Endothelial cell of umbilical vein (primary cell): ENCODE measurements around the gene JAM2. TPM values are rescaled to one million over a fixed set of nuclear protein-coding genes. Genes with fewer than 3 reads are reported as not detected.

Experiments used
- BruUV-seq: library from RNA; stranded (reverse); fragments of 400-500 nt; replicated peaks from 2 replicates; lab custom pipeline; 2021; lab: Mats Ljungman, UMichigan
- CTCF ChIA-PET: fragments of 300-600, 350-600 bp; sonication (Branson Sonifier 250); formaldehyde crosslinking; loops from one replicate; lab custom pipeline; 2021; ENCODE audit warnings: antibody characterized with exemption, inconsistent platforms; lab: Charles Lee
- POLR2A ChIA-PET: fragments of 300-600, 350-600 bp; sonication (Branson Sonifier 250); formaldehyde crosslinking; loops from one replicate; lab custom pipeline; 2021; ENCODE audit warnings: antibody characterized with exemption, inconsistent platforms; lab: Charles Lee
- DNase-seq: peaks from one replicate; pipeline ENCODE4 v3.0.0-alpha.2; 2011; ENCODE audit warnings: low read depth, low spot score
- FAIRE-seq: peaks from 2 replicates; lab custom pipeline; 2011; peaks lifted over from hg19 to GRCh38; lab: Jason Lieb, UNC
- H2AFZ ChIP-seq: 2 replicates; pipeline ENCODE4 v1.6.0; 2012; ENCODE audit warnings: low read depth, low read length, control low read depth, inconsistent platforms
- H3K27ac ChIP-seq: 2 replicates; pipeline ENCODE4 v1.5.1; 2011; ENCODE audit warnings: low read depth, mild to moderate bottlenecking, control low read depth, low read length, moderate library complexity; ENCODE audit not compliant: insufficient read depth
- H3K27me3 ChIP-seq, 2 experiments: 2 replicates each; pipeline versions ENCODE4 v1.6.0 to v1.6.1; 2011; ENCODE audit warnings: low read length in 2 of 2, mixed read lengths in 1 of 2; ENCODE audit not compliant: control insufficient read depth in 2 of 2, insufficient read depth in 2 of 2
- H3K36me3 ChIP-seq, 2 experiments: 2 replicates in 1 of 2; 3 replicates in 1 of 2; pipeline ENCODE4 v1.5.1; 2011; ENCODE audit warnings: low read length in 2 of 2, mild to moderate bottlenecking in 1 of 2, moderate library complexity in 1 of 2; ENCODE audit not compliant: control insufficient read depth in 2 of 2, insufficient read depth in 2 of 2; ENCODE audit errors: extremely low read depth in 1 of 2
- H3K4me1 ChIP-seq: 3 replicates; pipeline ENCODE4 v1.5.1; 2011; ENCODE audit warnings: mild to moderate bottlenecking, low read length; ENCODE audit not compliant: control insufficient read depth, insufficient read depth; ENCODE audit errors: extremely low read depth
- H3K4me2 ChIP-seq: 2 replicates; pipeline ENCODE4 v1.6.1; 2011; ENCODE audit warnings: low read length, control low read depth, mixed read lengths; ENCODE audit not compliant: insufficient read depth
- H3K4me3 ChIP-seq, 3 experiments: fragments of 200-600 bp in 1 of 3; sonication (generic), shearing (Covaris generic) in 1 of 3; replicated peaks in 1 of 3; 2 replicates each; pipeline ENCODE4 v1.5.1; 2011 to 2016; ENCODE audit warnings: control low read depth in 3 of 3, low read length in 3 of 3, mild to moderate bottlenecking in 2 of 3, inconsistent platforms in 1 of 3, low read depth in 1 of 3, moderate library complexity in 1 of 3; ENCODE audit not compliant: insufficient read depth in 1 of 3
- H3K79me2 ChIP-seq: 2 replicates; pipeline ENCODE4 v1.6.0; 2012; ENCODE audit warnings: low read length, inconsistent platforms; ENCODE audit not compliant: control insufficient read depth, insufficient read depth
- H3K9ac ChIP-seq: replicated peaks from 2 replicates; pipeline ENCODE3; 2011; ENCODE audit warnings: low read length, control low read depth; ENCODE audit not compliant: insufficient read depth; ENCODE audit errors: extremely low read depth
- H3K9me1 ChIP-seq: replicated peaks from 3 replicates; pipeline ENCODE4 v1.6.0; 2011; ENCODE audit warnings: mild to moderate bottlenecking, low read length; ENCODE audit not compliant: control insufficient read depth, insufficient read depth; ENCODE audit errors: extremely low read depth
- H3K9me3 ChIP-seq: replicated peaks from 2 replicates; pipeline ENCODE4 v1.5.1; 2012; ENCODE audit warnings: low read length, inconsistent platforms; ENCODE audit not compliant: control insufficient read depth, insufficient read depth
- H4K20me1 ChIP-seq: replicated peaks from 2 replicates; pipeline ENCODE3; 2011; ENCODE audit warnings: mild to moderate bottlenecking, low read length; ENCODE audit not compliant: control insufficient read depth, insufficient read depth; ENCODE audit errors: extremely low read depth
- EZH2 ChIP-seq: IDR thresholded peaks from 2 replicates; pipeline ENCODE4 v1.6.1; 2012; ENCODE audit warnings: borderline replicate concordance, low read depth, mild to moderate bottlenecking, moderate library complexity, low read length, inconsistent platforms; ENCODE audit not compliant: severe bottlenecking
- FOS ChIP-seq: IDR thresholded peaks from 2 replicates; pipeline ENCODE4 v1.6.1; 2011; ENCODE audit warnings: mild to moderate bottlenecking, low read length, moderate library complexity, borderline replicate concordance; ENCODE audit not compliant: insufficient read depth
- GATA2 ChIP-seq: IDR thresholded peaks from 2 replicates; pipeline ENCODE4 v1.7.0; 2011; ENCODE audit warnings: low read depth, mild to moderate bottlenecking, moderate library complexity, mixed read lengths, low read length; ENCODE audit not compliant: insufficient read length, insufficient read depth
- JUN ChIP-seq: IDR thresholded peaks from 2 replicates; pipeline ENCODE4 v1.6.1; 2011; ENCODE audit warnings: borderline replicate concordance, low read depth; ENCODE audit not compliant: insufficient read length, insufficient read depth
- MYC ChIP-seq: IDR thresholded peaks from one replicate; pipeline ENCODE4 v1.6.1; 2011; ENCODE audit warnings: mild to moderate bottlenecking, low read depth, low read length
- POLR2A ChIP-seq: IDR thresholded peaks from 2 replicates; pipeline ENCODE4 v1.6.1; 2012; ENCODE audit warnings: low read depth, mild to moderate bottlenecking, control low read depth, low read length
- POLR2AphosphoS5 ChIP-seq: IDR thresholded peaks from 2 replicates; pipeline ENCODE4 v1.6.1; 2012; ENCODE audit warnings: low read depth, mild to moderate bottlenecking, control low read depth, low read length, moderate library complexity; ENCODE audit not compliant: insufficient read depth
- dilution Hi-C: fragments of 300-500 bp; cut with MboI; formaldehyde crosslinking; loops from one replicate; pipeline ENCODE4 v1.15.0; 2019; ENCODE audit warnings: low sequenced_read_pairs; ENCODE audit not compliant: extremely low pct_ligation_motif_present
- intact Hi-C: fragments of 100-400 bp; cut with micrococcal nuclease; formaldehyde crosslinking; loops from one replicate; pipeline ENCODE4 v1.10.0; 2022
- polyA plus RNA-seq, 4 experiments: library from polyadenylated mRNA; depleted of rRNA in 3 of 4; stranded (reverse) in 3 of 4; unstranded in 1 of 4; fragments of >200 nt; gene quantifications; 2 replicates each; pipeline versions ENCODE4 v1.2.1 to v1.2.3, GENCODE V29; 2011 to 2012; ENCODE audit warnings: missing spikeins in 1 of 4
- total RNA-seq: library from RNA; stranded (reverse); gene quantifications from 2 replicates; pipeline ENCODE4 v1.2.3, GENCODE V29; 2021
- TF ChIP-seq, protein P1 (sequence below), 2 donors: IDR thresholded peaks; 1 replicate in 1 of 2; 2 replicates in 1 of 2; pipeline ENCODE4 v1.5.1; 2011; ENCODE audit warnings: low read length in 2 of 2, mild to moderate bottlenecking in 2 of 2, moderate library complexity in 2 of 2, control low read depth in 1 of 2, inconsistent platforms in 1 of 2, low read depth in 1 of 2; ENCODE audit not compliant: insufficient read depth in 1 of 2; ENCODE audit errors: extremely low read depth in 1 of 2
- TF ChIP-seq, protein P2 (sequence below): IDR thresholded peaks from 2 replicates; pipeline ENCODE4 v1.6.1; 2011; ENCODE audit not compliant: insufficient read depth, insufficient read length

Gene JAM2
- total and polyA plus RNA-seq, 2 donors (not counting 3 experiments of a cell fraction or from before 2014, with no cell fraction given), result 0.14 to 0.20 TPM

DNA sequence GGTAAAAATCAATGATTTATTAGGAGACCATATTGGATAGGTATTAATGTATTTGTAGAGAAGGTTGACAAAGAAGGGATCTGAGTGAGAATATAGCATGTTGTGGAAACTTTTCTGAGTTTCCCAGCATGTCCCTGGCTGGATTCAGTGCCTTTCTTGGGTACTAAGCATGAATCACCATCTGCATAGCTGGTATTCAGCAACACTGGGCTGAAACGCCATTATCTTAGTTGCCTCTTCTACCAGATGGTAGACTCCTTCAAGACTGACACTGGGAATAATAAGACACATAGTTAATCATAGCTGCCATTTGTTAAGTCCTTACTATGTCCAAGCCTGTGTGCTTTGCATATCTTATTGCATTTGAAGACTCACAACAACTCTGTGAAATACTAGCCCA lies 50.2 kb downstream of the JAM2 start:
- Histone ChIP-seq H3K4me1 (peaks cover 10% of the 10 kb centered on the region), H3K9me3 (no peaks in the 10 kb centered on the region), H3K9ac (no peak overlapping the region), H3K4me2 (no peak overlapping the region), H3K27ac (no peak overlapping the region), H4K20me1 (no peaks in the 10 kb centered on the region), H3K9me1 (no peaks in the 10 kb centered on the region), H3K79me2 (no peaks in the 10 kb centered on the region), H3K27me3 (no peaks in the 10 kb centered on the region), H3K36me3 (no peaks in the 10 kb centered on the region), H2AFZ (no peak overlapping the region), H3K4me3 (no peak overlapping the region)
- CTCF ChIA-PET, result no interaction called here
- dilution Hi-C loops (no loop called here), intact Hi-C loops (loop anchor here (2.0 kb wide), 1 partner anchor 20 kb away; no protein-coding TSS in a partner anchor)
- FAIRE-seq (no peak), DNase-seq (no peak)
- POLR2A ChIA-PET, result no interaction called here
- no TSS peak for BruUV-seq
- no peak for TF ChIP-seq POLR2A
- no peak for TF ChIP-seq FOS
- TF ChIP-seq GATA2, result no peak
- TF ChIP-seq POLR2AphosphoS5, result no peak
- TF ChIP-seq EZH2, result no peak
- TF ChIP-seq JUN, result no peak
- TF ChIP-seq, protein P1, sequence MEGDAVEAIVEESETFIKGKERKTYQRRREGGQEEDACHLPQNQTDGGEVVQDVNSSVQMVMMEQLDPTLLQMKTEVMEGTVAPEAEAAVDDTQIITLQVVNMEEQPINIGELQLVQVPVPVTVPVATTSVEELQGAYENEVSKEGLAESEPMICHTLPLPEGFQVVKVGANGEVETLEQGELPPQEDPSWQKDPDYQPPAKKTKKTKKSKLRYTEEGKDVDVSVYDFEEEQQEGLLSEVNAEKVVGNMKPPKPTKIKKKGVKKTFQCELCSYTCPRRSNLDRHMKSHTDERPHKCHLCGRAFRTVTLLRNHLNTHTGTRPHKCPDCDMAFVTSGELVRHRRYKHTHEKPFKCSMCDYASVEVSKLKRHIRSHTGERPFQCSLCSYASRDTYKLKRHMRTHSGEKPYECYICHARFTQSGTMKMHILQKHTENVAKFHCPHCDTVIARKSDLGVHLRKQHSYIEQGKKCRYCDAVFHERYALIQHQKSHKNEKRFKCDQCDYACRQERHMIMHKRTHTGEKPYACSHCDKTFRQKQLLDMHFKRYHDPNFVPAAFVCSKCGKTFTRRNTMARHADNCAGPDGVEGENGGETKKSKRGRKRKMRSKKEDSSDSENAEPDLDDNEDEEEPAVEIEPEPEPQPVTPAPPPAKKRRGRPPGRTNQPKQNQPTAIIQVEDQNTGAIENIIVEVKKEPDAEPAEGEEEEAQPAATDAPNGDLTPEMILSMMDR (IDR thresholded peaks at IDR 0.05; ENCODE audit: extremely low read depth in 1 of 2, insufficient read depth in 1 of 2, low read depth in 1 of 2, low read length in 2 of 2), result no peak
- TF ChIP-seq MYC, result no peak
- TF ChIP-seq, protein P2, sequence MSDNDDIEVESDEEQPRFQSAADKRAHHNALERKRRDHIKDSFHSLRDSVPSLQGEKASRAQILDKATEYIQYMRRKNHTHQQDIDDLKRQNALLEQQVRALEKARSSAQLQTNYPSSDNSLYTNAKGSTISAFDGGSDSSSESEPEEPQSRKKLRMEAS, result no peak
